ENCODE results near the gene GNAS-AS1. TPM values are rescaled to one million over a fixed set of nuclear protein-coding genes. Genes with fewer than 3 reads are reported as not detected.

The GNAS-AS1 gene
- total RNA-seq, 1 donor from 2014 or later: 0.97 TPM

DNA sequence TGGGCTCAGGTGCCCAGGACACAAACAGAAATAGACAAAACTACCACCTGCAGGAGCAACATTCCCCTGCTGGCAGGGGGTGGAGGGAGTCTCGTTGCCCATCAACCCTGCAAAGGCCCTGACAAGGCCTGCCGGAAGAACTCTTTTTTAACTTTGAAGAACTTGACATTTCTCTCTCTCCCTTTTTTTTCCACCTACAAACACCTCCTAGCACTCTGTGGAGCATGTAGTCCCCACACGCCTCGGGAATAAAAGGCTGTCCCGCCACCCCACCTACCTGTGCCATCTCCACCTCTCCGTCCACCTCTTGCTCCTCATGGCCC, 54.8 kb downstream of the GNAS-AS1 start:
- H3K27ac ChIP-seq: no peak overlapping the region
- H3K4me1 ChIP-seq: no peaks in the 10 kb centered on the region
- H3K36me3 ChIP-seq: no peaks in the 10 kb centered on the region
- TF ChIP-seq, protein P1, sequence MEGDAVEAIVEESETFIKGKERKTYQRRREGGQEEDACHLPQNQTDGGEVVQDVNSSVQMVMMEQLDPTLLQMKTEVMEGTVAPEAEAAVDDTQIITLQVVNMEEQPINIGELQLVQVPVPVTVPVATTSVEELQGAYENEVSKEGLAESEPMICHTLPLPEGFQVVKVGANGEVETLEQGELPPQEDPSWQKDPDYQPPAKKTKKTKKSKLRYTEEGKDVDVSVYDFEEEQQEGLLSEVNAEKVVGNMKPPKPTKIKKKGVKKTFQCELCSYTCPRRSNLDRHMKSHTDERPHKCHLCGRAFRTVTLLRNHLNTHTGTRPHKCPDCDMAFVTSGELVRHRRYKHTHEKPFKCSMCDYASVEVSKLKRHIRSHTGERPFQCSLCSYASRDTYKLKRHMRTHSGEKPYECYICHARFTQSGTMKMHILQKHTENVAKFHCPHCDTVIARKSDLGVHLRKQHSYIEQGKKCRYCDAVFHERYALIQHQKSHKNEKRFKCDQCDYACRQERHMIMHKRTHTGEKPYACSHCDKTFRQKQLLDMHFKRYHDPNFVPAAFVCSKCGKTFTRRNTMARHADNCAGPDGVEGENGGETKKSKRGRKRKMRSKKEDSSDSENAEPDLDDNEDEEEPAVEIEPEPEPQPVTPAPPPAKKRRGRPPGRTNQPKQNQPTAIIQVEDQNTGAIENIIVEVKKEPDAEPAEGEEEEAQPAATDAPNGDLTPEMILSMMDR (IDR thresholded peaks at IDR 0.05): no peak
- peaks cover 23% of the 10 kb centered on the region for H3K27me3 ChIP-seq (ENCODE audit: low read depth)
- intact Hi-C loops (cut with DNase I): no loop called here
- DNase-seq: no peak
- no peak for ATAC-seq
- no peak overlapping the region for H3K4me3 ChIP-seq
- no peaks in the 10 kb centered on the region for H3K9me3 ChIP-seq

GRCh38 chr20:58795181-58795922, 55.4 kb downstream of the GNAS-AS1 start:
- Histone ChIP-seq H3K9me3 (no peaks in the 10 kb centered on the region), H3K27ac (no peak overlapping the region), H3K36me3 (no peaks in the 10 kb centered on the region), H3K27me3 (ENCODE audit: low read depth) (peaks cover 23% of the 10 kb centered on the region), H3K4me3 (no peak overlapping the region), H3K4me1 (no peaks in the 10 kb centered on the region)
- intact Hi-C loops (cut with DNase I): no loop called here
- DNase-seq (no peak), ATAC-seq (no peak)
- TF ChIP-seq, protein P1 (IDR thresholded peaks at IDR 0.05): no peak

GRCh38 chr20:58794510-58795180, 56.1 kb downstream of the GNAS-AS1 start:
- Histone ChIP-seq H3K27me3 (ENCODE audit: low read depth) (peaks cover 23% of the 10 kb centered on the region), H3K27ac (no peak overlapping the region), H3K4me3 (no peak overlapping the region), H3K36me3 (no peaks in the 10 kb centered on the region), H3K4me1 (no peaks in the 10 kb centered on the region), H3K9me3 (no peaks in the 10 kb centered on the region)
- intact Hi-C loops (cut with DNase I): no loop called here
- ATAC-seq (no peak), DNase-seq (no peak)
- TF ChIP-seq, protein P1 (IDR thresholded peaks at IDR 0.05): no peak

- no peak overlapping the region for H3K4me3 ChIP-seq
- ATAC-seq: no peak
- intact Hi-C loops (cut with DNase I): no loop called here
- DNase-seq: no peak
- H3K36me3 ChIP-seq: no peaks in the 10 kb centered on the region
- no peaks in the 10 kb centered on the region for H3K4me1 ChIP-seq
- no peaks in the 10 kb centered on the region for H3K9me3 ChIP-seq
- peaks cover 23% of the 10 kb centered on the region for H3K27me3 ChIP-seq (ENCODE audit: low read depth)
- TF ChIP-seq, protein P1 (IDR thresholded peaks at IDR 0.05): no peak
- H3K27ac ChIP-seq: no peak overlapping the region
These were observed 56.9 kb downstream of the GNAS-AS1 start for GRCh38 chr20:58793512-58794420.

- H3K4me1 ChIP-seq: no peaks in the 10 kb centered on the region
- no peak overlapping the region for H3K27ac ChIP-seq
- H3K27me3 ChIP-seq (ENCODE audit: low read depth): peaks cover 20% of the 10 kb centered on the region
- TF ChIP-seq, protein P1 (IDR thresholded peaks at IDR 0.05): no peak
- no peak overlapping the region for H3K4me3 ChIP-seq
- no peak for ATAC-seq
- H3K36me3 ChIP-seq: no peaks in the 10 kb centered on the region
- DNase-seq: no peak
- intact Hi-C loops (cut with DNase I): no loop called here
- H3K9me3 ChIP-seq: no peaks in the 10 kb centered on the region
These were observed 58.3 kb downstream of the GNAS-AS1 start for GRCh38 chr20:58792426-58792825.
